Esophagus muscularis mucosa (tissue), 4 donors: ENCODE results near the gene ELFN1. TPM values are rescaled to one million over a fixed set of nuclear protein-coding genes. Genes with fewer than 3 reads are reported as not detected.

ENCODE experiments used
- DNase-seq: peaks from one replicate; pipeline ENCODE4 v3.0.0-alpha.2; 2017; ENCODE audit errors: extremely low spot score
- H3K27ac ChIP-seq, 4 donors: fragments of 200-600 bp; sonication (generic); replicated peaks in 1 of 4; 1 replicate in 3 of 4; 2 replicates in 1 of 4; pipeline ENCODE4 v1.5.1; 2016 to 2019; ENCODE audit warnings: mild to moderate bottlenecking in 1 of 4
- H3K27me3 ChIP-seq, 4 donors: fragments of 200-600 bp; sonication (generic); one replicate each; pipeline versions ENCODE4 v1.5.1 to v1.6.0; 2016 to 2019
- H3K36me3 ChIP-seq, 4 donors: fragments of 200-600 bp; sonication (generic); one replicate each; pipeline ENCODE4 v1.5.1; 2016 to 2019
- H3K4me1 ChIP-seq, 4 donors: fragments of 200-600 bp; sonication (generic); one replicate each; pipeline ENCODE4 v1.5.1; 2016 to 2019
- H3K4me3 ChIP-seq, 4 donors: fragments of 200-600 bp; sonication (generic); 1 replicate in 2 of 4; 2 replicates in 2 of 4; pipeline ENCODE4 v1.5.1; 2016 to 2019; ENCODE audit warnings: mild to moderate bottlenecking in 4 of 4, moderate library complexity in 1 of 4
- H3K9me3 ChIP-seq, 4 donors: fragments of 200-600 bp; sonication (generic); 1 replicate in 3 of 4; 2 replicates in 1 of 4; pipeline ENCODE4 v1.5.1; 2016 to 2019
- EP300 ChIP-seq: sonication (generic); formaldehyde crosslinking; IDR thresholded peaks from one replicate; pipeline ENCODE4 v1.6.1; 2017; ENCODE audit warnings: antibody characterized with exemption
- POLR2A ChIP-seq: fragments of 450-650 bp; IDR thresholded peaks from one replicate; pipeline ENCODE4 v1.6.1; 2017; ENCODE audit warnings: antibody characterized with exemption, moderate library complexity, mild to moderate bottlenecking, low read depth
- POLR2AphosphoS5 ChIP-seq, 2 donors: sonication (generic); formaldehyde crosslinking; IDR thresholded peaks; one replicate each; pipeline ENCODE4 v1.6.1; 2017; ENCODE audit warnings: antibody characterized with exemption in 2 of 2
- WGBS: methylation state at CpG from one replicate; pipeline ENCODE4 v1.1.5; 2018; 5-methylcytosine and 5-hydroxymethylcytosine counted together
- intact Hi-C: fragments of 100-400 bp; cut with DNase I; formaldehyde crosslinking; loops from one replicate; pipeline ENCODE4 v1.15.1; 2023
- total RNA-seq, 4 donors: library from RNA; depleted of rRNA; stranded (reverse); fragments of >200 nt; gene quantifications; one replicate each; pipeline versions ENCODE4 v1.1.0 to v1.2.1, GENCODE V29; 2016
- TF ChIP-seq, protein P1 (sequence below), 3 experiments: fragments of 200-600 bp in 2 of 3; fragments of 450-650 bp in 1 of 3; sonication (generic) in 2 of 3; IDR thresholded peaks; one replicate each; pipeline ENCODE4 v1.5.1; 2017 to 2019; ENCODE audit warnings: antibody characterized with exemption in 3 of 3, mild to moderate bottlenecking in 2 of 3, moderate library complexity in 1 of 3

The ELFN1 gene
- total RNA-seq, 4 donors from 2014 or later = 0.86 to 3.3 (median 1.9) TPM

DNA sequence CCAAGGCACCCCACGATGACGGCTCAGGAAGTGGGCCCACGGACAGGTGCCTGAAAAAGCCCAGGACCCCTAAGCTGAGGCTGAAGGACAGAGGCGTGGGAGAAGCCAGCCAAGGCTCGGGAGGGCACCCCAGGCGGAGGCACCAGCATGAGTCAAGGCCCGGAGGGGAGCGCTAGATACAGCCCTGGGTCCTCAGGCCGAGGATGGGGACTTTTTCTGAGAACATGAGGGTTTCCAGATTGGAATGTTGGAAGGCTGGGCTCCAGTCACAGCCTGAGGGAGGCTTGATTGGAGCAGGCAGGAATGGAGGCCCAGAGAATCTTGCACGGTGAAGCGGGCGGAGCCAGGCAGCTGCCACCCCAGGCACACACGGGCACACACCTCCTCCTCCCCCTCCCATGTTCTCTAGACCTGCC, 19.0 kb upstream of the ELFN1 start:
- WGBS = 83% methylated on average over 10 of the region's 13 CpGs
- H3K36me3 ChIP-seq = no peaks in the 10 kb centered on the region
- H3K4me1 ChIP-seq = peaks cover 14 to 18% (median 16%) of the 10 kb centered on the region in 4 donors
- H3K27ac ChIP-seq = no peak overlapping the region
- TF ChIP-seq EP300 (no peak), POLR2AphosphoS5 (IDR thresholded peaks at IDR 0.05) (no peak), POLR2A (no peak)
- TF ChIP-seq, protein P1, sequence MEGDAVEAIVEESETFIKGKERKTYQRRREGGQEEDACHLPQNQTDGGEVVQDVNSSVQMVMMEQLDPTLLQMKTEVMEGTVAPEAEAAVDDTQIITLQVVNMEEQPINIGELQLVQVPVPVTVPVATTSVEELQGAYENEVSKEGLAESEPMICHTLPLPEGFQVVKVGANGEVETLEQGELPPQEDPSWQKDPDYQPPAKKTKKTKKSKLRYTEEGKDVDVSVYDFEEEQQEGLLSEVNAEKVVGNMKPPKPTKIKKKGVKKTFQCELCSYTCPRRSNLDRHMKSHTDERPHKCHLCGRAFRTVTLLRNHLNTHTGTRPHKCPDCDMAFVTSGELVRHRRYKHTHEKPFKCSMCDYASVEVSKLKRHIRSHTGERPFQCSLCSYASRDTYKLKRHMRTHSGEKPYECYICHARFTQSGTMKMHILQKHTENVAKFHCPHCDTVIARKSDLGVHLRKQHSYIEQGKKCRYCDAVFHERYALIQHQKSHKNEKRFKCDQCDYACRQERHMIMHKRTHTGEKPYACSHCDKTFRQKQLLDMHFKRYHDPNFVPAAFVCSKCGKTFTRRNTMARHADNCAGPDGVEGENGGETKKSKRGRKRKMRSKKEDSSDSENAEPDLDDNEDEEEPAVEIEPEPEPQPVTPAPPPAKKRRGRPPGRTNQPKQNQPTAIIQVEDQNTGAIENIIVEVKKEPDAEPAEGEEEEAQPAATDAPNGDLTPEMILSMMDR (IDR thresholded peaks at IDR 0.05) = no peak
- no peak overlapping the region for H3K4me3 ChIP-seq
- no peak for DNase-seq
- no peaks in the 10 kb centered on the region for H3K9me3 ChIP-seq
- H3K27me3 ChIP-seq = peaks cover 0 to 89% (median 2%) of the 10 kb centered on the region in 4 donors
- intact Hi-C loops = no loop called here

DNA sequence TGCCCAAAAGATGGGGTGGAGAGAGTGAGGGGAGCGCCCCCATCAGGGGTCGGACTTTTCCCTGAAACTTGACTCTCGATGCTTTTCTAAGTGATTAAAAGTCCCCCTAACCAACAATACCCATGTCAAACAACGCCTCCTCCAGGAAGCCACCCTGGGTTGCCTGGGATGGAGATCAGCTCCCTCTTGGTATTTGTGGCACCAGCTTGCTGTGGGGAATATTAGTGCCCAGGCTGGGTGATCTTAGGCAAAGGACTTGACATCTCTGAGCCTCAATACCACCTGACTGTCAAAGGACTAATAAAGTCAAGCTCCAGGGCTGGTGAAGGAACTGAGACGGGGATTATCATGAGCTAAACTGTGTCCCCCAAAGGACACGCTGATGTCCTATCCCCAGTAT, 18.2 kb upstream of the ELFN1 start:
- Histone ChIP-seq H3K9me3 (no peaks in the 10 kb centered on the region), H3K4me3 (no peak overlapping the region), H3K36me3 (no peaks in the 10 kb centered on the region), H3K27ac (no peak overlapping the region), H3K4me1 (peaks cover 14 to 16% (median 16%) of the 10 kb centered on the region in 4 donors), H3K27me3 (peaks cover 0 to 89% (median 2%) of the 10 kb centered on the region in 4 donors)
- 74% methylated on average over 6 of the region's 6 CpGs for WGBS
- no peak for TF ChIP-seq POLR2A
- TF ChIP-seq POLR2AphosphoS5 (IDR thresholded peaks at IDR 0.05) = no peak
- TF ChIP-seq EP300 = no peak
- TF ChIP-seq, protein P1 (IDR thresholded peaks at IDR 0.05) = no peak
- DNase-seq = no peak
- intact Hi-C loops = no loop called here

DNA sequence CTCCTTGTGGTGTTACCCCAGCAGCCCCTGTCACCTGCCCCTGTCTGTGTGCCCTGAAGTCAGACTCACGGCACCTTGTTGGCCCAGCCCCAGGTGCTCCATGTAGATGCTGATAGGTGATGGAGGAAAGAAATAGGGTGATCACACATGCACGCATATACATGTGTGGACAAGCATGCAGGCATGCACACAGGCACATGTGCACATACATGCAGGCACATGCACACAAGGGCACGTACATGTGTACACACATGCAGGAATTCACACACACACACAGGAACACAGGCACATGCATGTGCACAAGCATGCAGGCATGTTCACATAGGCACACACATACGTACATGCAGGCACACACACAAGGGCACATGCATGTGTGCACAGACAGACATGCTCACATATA, 16.6 kb upstream of the ELFN1 start:
- Histone ChIP-seq H3K27ac (no peak overlapping the region), H3K4me1 (peaks cover 2 to 4% (median 4%) of the 10 kb centered on the region in 4 donors), H3K27me3 (peaks cover 0 to 87% (median 2%) of the 10 kb centered on the region in 4 donors), H3K9me3 (no peaks in the 10 kb centered on the region), H3K36me3 (no peaks in the 10 kb centered on the region), H3K4me3 (no peak overlapping the region)
- WGBS = 94% methylated on average over 4 of the region's 4 CpGs
- TF ChIP-seq EP300 (no peak), POLR2AphosphoS5 (IDR thresholded peaks at IDR 0.05) (no peak), POLR2A (no peak)
- TF ChIP-seq, protein P1 (IDR thresholded peaks at IDR 0.05) = no peak
- DNase-seq = no peak
- intact Hi-C loops = no loop called here

DNA sequence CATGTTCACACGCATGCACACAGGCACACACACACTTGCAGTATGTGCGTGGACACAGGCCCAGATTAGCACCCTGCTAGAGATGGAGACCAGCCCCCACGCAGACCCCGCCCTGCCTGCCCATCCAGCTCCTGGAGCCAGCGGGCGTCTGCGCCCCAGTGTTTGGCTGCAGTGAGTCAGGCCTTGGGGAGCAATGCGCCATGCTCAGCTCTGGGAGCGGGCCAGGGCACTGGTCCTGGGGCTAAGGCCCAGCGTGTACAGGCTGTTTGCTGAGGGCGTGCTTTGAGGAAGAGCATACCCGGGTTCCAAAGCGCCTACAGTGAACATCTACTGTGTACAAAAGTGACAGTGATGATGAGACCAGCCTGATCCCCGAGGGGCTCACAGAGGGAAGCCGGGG, 16.0 kb upstream of the ELFN1 start:
- no peak for DNase-seq
- Histone ChIP-seq H3K36me3 (no peaks in the 10 kb centered on the region), H3K27ac (no peak overlapping the region), H3K4me3 (no peak overlapping the region), H3K27me3 (peaks cover 0 to 86% (median 2%) of the 10 kb centered on the region in 4 donors), H3K4me1 (no peaks in the 10 kb centered on the region), H3K9me3 (no peaks in the 10 kb centered on the region)
- TF ChIP-seq EP300 (no peak), POLR2AphosphoS5 (IDR thresholded peaks at IDR 0.05) (no peak), POLR2A (no peak)
- TF ChIP-seq, protein P1 (IDR thresholded peaks at IDR 0.05) = no peak
- 85% methylated on average over 8 of the region's 15 CpGs for WGBS
- intact Hi-C loops = no loop called here
